SK-N-SH (cell line): ENCODE data around the gene ROS1.

Experiments
- EP300 ChIP-seq, 2 experiments: IDR thresholded peaks; 2 replicates each; pipeline versions ENCODE4 v1.4.0 to v1.6.1; 2012; ENCODE audit warnings: borderline replicate concordance in 1 of 2, low read depth in 1 of 2, low read length in 1 of 2
- GATA2 ChIP-seq: sonication (generic); formaldehyde crosslinking; IDR thresholded peaks from 2 replicates; pipeline ENCODE4 v1.5.0; 2020; ENCODE audit warnings: mild to moderate bottlenecking, missing genetic modification reagents
- NFIC ChIP-seq: IDR thresholded peaks from 2 replicates; pipeline ENCODE4 v1.4.0; 2012; ENCODE audit warnings: borderline replicate concordance
- NRF1 ChIP-seq: IDR thresholded peaks from 2 replicates; pipeline ENCODE4 v1.6.1; 2012; ENCODE audit warnings: low read depth, mild to moderate bottlenecking, low read length
- POLR2AphosphoS5 ChIP-seq: IDR thresholded peaks from 2 replicates; pipeline ENCODE4 v1.6.1; 2012; ENCODE audit warnings: low read depth, low read length
- RAD21 ChIP-seq: IDR thresholded peaks from 2 replicates; pipeline ENCODE4 v1.6.1; 2012; ENCODE audit warnings: mild to moderate bottlenecking, low read length
- TAF1 ChIP-seq: IDR thresholded peaks from 2 replicates; pipeline ENCODE4 v1.6.1; 2012; ENCODE audit warnings: low read depth, mild to moderate bottlenecking, low read length, moderate library complexity, borderline replicate concordance
- YY1 ChIP-seq: IDR thresholded peaks from 2 replicates; pipeline ENCODE4 v1.4.0; 2012; ENCODE audit warnings: low read depth, mild to moderate bottlenecking
- TF ChIP-seq, protein P1 (sequence below): fragments of 200-600 bp; sonication (generic); IDR thresholded peaks from 2 replicates; pipeline ENCODE4 v1.6.1; 2017; ENCODE audit warnings: antibody characterized with exemption, mild to moderate bottlenecking, moderate library complexity
- TF ChIP-seq, protein P2 (sequence below): IDR thresholded peaks from 2 replicates; pipeline ENCODE4 v1.6.1; 2012; ENCODE audit warnings: mild to moderate bottlenecking, low read depth, low read length, moderate library complexity

DNA sequence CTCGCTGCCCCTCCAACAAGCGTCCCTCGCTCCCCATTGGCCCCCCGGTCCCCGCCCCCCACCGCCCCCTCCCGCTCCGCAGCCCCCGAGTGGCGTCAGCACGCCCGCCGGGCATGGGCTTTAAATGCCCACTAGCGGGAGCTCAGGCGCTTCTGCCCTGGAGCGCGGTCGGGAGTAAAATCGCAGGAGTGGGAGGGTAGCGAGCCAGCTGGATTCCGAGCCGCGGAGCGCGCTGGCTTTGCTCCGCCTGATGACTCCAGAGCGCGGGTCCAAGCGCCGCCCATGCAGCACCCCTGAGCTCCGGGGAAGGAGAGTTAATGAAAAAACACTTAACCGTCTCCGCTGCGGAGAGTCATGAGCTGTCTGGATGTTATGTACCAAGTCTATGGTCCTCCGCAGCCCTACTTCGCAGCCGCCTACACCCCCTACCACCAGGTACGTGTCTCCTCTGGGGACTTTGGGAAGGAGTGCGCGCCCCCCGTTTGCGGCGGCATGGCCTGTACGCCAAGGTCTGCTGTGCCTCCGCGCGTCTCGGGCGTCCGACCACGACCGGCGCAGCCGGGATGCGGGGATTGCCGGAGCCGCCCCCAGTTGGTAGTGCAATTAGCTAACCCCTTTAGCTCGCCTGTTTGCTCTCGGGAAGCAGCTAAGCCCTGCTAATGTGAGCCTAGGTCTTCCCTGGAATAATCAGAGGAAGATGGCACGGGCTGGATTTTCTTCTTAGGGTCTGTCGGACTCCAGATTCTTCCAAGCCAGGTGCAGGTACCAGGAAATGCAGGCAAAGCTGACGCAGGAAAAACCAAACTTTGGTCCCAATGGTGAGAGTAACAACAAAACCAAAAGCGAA, 160.1 kb downstream of the ROS1 start, which contains the start of gene VGLL2:
- TF ChIP-seq, protein P1, sequence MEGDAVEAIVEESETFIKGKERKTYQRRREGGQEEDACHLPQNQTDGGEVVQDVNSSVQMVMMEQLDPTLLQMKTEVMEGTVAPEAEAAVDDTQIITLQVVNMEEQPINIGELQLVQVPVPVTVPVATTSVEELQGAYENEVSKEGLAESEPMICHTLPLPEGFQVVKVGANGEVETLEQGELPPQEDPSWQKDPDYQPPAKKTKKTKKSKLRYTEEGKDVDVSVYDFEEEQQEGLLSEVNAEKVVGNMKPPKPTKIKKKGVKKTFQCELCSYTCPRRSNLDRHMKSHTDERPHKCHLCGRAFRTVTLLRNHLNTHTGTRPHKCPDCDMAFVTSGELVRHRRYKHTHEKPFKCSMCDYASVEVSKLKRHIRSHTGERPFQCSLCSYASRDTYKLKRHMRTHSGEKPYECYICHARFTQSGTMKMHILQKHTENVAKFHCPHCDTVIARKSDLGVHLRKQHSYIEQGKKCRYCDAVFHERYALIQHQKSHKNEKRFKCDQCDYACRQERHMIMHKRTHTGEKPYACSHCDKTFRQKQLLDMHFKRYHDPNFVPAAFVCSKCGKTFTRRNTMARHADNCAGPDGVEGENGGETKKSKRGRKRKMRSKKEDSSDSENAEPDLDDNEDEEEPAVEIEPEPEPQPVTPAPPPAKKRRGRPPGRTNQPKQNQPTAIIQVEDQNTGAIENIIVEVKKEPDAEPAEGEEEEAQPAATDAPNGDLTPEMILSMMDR, result no peak
- no peak for TF ChIP-seq RAD21
- no peak for TF ChIP-seq YY1
- no peak for TF ChIP-seq EP300 (IDR thresholded peaks at IDR 0.05; ENCODE audit: borderline replicate concordance in 1 of 2, low read depth in 1 of 2, low read length in 1 of 2)
- TF ChIP-seq POLR2AphosphoS5, result no peak
- TF ChIP-seq, protein P2, sequence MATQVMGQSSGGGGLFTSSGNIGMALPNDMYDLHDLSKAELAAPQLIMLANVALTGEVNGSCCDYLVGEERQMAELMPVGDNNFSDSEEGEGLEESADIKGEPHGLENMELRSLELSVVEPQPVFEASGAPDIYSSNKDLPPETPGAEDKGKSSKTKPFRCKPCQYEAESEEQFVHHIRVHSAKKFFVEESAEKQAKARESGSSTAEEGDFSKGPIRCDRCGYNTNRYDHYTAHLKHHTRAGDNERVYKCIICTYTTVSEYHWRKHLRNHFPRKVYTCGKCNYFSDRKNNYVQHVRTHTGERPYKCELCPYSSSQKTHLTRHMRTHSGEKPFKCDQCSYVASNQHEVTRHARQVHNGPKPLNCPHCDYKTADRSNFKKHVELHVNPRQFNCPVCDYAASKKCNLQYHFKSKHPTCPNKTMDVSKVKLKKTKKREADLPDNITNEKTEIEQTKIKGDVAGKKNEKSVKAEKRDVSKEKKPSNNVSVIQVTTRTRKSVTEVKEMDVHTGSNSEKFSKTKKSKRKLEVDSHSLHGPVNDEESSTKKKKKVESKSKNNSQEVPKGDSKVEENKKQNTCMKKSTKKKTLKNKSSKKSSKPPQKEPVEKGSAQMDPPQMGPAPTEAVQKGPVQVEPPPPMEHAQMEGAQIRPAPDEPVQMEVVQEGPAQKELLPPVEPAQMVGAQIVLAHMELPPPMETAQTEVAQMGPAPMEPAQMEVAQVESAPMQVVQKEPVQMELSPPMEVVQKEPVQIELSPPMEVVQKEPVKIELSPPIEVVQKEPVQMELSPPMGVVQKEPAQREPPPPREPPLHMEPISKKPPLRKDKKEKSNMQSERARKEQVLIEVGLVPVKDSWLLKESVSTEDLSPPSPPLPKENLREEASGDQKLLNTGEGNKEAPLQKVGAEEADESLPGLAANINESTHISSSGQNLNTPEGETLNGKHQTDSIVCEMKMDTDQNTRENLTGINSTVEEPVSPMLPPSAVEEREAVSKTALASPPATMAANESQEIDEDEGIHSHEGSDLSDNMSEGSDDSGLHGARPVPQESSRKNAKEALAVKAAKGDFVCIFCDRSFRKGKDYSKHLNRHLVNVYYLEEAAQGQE, result no peak
- TF ChIP-seq GATA2 (CRISPR knock-in tag), result no peak
- no peak for TF ChIP-seq NRF1
- no peak for TF ChIP-seq TAF1
- TF ChIP-seq NFIC, result no peak
